GM18907 (cell line): ENCODE data around the gene SEMA3A.

Experiments
- ATAC-seq: cut with Tn5 transposase; IDR thresholded peaks from one replicate; pipeline ENCODE4 v1.9.1; 2021; ENCODE audit warnings: mild to moderate bottlenecking, moderate library complexity; ENCODE audit not compliant: unreplicated experiment

The SEMA3A gene

GRCh38 chr7:84022009-84022408 lies 172.6 kb downstream of the SEMA3A start:
- ATAC-seq: no peak

GRCh38 chr7:84021292-84021908 lies 173.2 kb downstream of the SEMA3A start:
- no peak for ATAC-seq

- no peak for ATAC-seq
Observed at GRCh38 chr7:84017651-84018050, 176.9 kb downstream of the SEMA3A start.

- no peak for ATAC-seq
Observed at GRCh38 chr7:84013616-84014240, 180.9 kb downstream of the SEMA3A start.

GRCh38 chr7:84009782-84010181 lies 184.8 kb downstream of the SEMA3A start:
- no peak for ATAC-seq

- ATAC-seq: no peak
Observed at GRCh38 chr7:84009051-84009450, 185.5 kb downstream of the SEMA3A start.

- no peak for ATAC-seq
Observed at GRCh38 chr7:84003191-84003590, 191.4 kb downstream of the SEMA3A start.

- ATAC-seq: no peak
Observed at GRCh38 chr7:84002348-84002747, 192.2 kb downstream of the SEMA3A start.

- no peak for ATAC-seq
Observed at GRCh38 chr7:83996879-83997278, 197.7 kb downstream of the SEMA3A start.

- no peak for ATAC-seq
Observed at GRCh38 chr7:83987764-83988163, 206.8 kb downstream of the SEMA3A start.

- no peak for ATAC-seq
Observed at GRCh38 chr7:83985821-83986220, 208.8 kb downstream of the SEMA3A start.

GRCh38 chr7:83984591-83984990 lies 210.0 kb downstream of the SEMA3A start:
- no peak for ATAC-seq

- no peak for ATAC-seq
Observed at GRCh38 chr7:83984076-83984475, 210.5 kb downstream of the SEMA3A start.

GRCh38 chr7:83983606-83984005 lies 211.0 kb downstream of the SEMA3A start:
- no peak for ATAC-seq

GRCh38 chr7:83976302-83976701 lies 218.3 kb downstream of the SEMA3A start:
- peak; percentile 91 for ATAC-seq

GRCh38 chr7:83970081-83970480 lies 224.5 kb downstream of the SEMA3A start:
- ATAC-seq: no peak

- no peak for ATAC-seq
Observed at GRCh38 chr7:83964318-83964717, 230.3 kb downstream of the SEMA3A start.

GRCh38 chr7:83957333-83957732 lies 237.3 kb downstream of the SEMA3A start:
- ATAC-seq: no peak

- ATAC-seq: no peak
Observed at GRCh38 chr7:83956104-83956503, 238.5 kb downstream of the SEMA3A start.

- no peak for ATAC-seq
Observed at GRCh38 chr7:83952236-83952635, 242.4 kb downstream of the SEMA3A start.

- peak; percentile 75 for ATAC-seq
Observed at GRCh38 chr7:83947260-83947659, 247.3 kb downstream of the SEMA3A start.

- ATAC-seq: no peak
Observed at GRCh38 chr7:83946801-83947200, 247.8 kb downstream of the SEMA3A start.

GRCh38 chr7:83941300-83941699 lies 253.3 kb downstream of the SEMA3A start:
- no peak for ATAC-seq
